HepG2 (cell line): ENCODE results near the gene LRR1. TPM values are rescaled to one million over a fixed set of nuclear protein-coding genes. Genes with fewer than 3 reads are reported as not detected.

Experiments used
- ATAC-seq: fragments of 200-7000 bp; cut with Tn5 transposase; 3 replicates; pipeline ENCODE4 v1.9.1; 2020; ENCODE audit warnings: mild to moderate bottlenecking, moderate library complexity
- BruUV-seq: library from RNA; stranded (reverse); fragments of 400-500 nt; replicated peaks from 2 replicates; lab custom pipeline; 2021; lab: Mats Ljungman, UMichigan
- CTCF ChIA-PET: fragments of 300-600 bp; formaldehyde crosslinking; extraction: SDS; loops from one replicate; lab custom pipeline; 2021; ENCODE audit warnings: low total read pairs, inconsistent platforms, low intra/inter-chr PET ratio; lab: Yijun Ruan, JAX
- POLR2A ChIA-PET: fragments of 350-600 bp; sonication (Branson Sonifier 250); formaldehyde crosslinking; loops from one replicate; lab custom pipeline; 2020; ENCODE audit warnings: antibody characterized with exemption, inconsistent platforms; lab: Yijun Ruan, JAX
- DNase-seq: peaks from one replicate; pipeline ENCODE4 v3.0.0-alpha.2; 2015; ENCODE audit warnings: low spot score
- FAIRE-seq: peaks from 3 replicates; lab custom pipeline; 2011; peaks lifted over from hg19 to GRCh38; lab: Jason Lieb, UNC
- H2AFZ ChIP-seq: one replicate; pipeline ENCODE4 v1.6.1; 2011; ENCODE audit warnings: low read length, inconsistent platforms
- H3K27ac ChIP-seq: fragments of 300-600 bp; 3 replicates; pipeline ENCODE4 v1.8.0; 2011; ENCODE audit warnings: mixed run types, mild to moderate bottlenecking, mixed read lengths, low read length, inconsistent platforms; ENCODE audit not compliant: insufficient read depth; ENCODE audit errors: extremely low read length
- H3K27me3 ChIP-seq, 2 experiments: fragments of 200-600 bp in 1 of 2; 2 replicates in 1 of 2; 3 replicates in 1 of 2; pipeline versions ENCODE4 v1.6.0 to v1.8.0; 2011; ENCODE audit warnings: low read length in 2 of 2, mild to moderate bottlenecking in 2 of 2, moderate library complexity in 2 of 2, inconsistent platforms in 1 of 2; ENCODE audit not compliant: insufficient read depth in 2 of 2, control insufficient read depth in 1 of 2
- H3K36me3 ChIP-seq, 2 experiments: fragments of 200-600 bp in 1 of 2; replicated peaks in 1 of 2; 2 replicates in 1 of 2; 3 replicates in 1 of 2; pipeline versions ENCODE4 v1.5.1 to v1.8.0; 2011; ENCODE audit warnings: low read length in 2 of 2, inconsistent platforms in 1 of 2; ENCODE audit not compliant: insufficient read depth in 2 of 2, control insufficient read depth in 1 of 2
- H3K4me1 ChIP-seq: 2 replicates; pipeline ENCODE4 v1.5.1; 2012; ENCODE audit warnings: low read length, inconsistent platforms; ENCODE audit not compliant: insufficient read depth
- H3K4me2 ChIP-seq: 2 replicates; pipeline ENCODE4 v1.6.0; 2011; ENCODE audit warnings: low read depth, low read length, inconsistent platforms
- H3K4me3 ChIP-seq, 3 experiments: fragments of 200-600 bp in 1 of 3; sonication (generic), shearing (Covaris generic) in 1 of 3; replicated peaks in 1 of 3; 2 replicates each; pipeline ENCODE4 v1.5.1; 2011 to 2016; ENCODE audit warnings: low read length in 3 of 3, inconsistent platforms in 2 of 3, low read depth in 2 of 3, mild to moderate bottlenecking in 2 of 3, control low read depth in 1 of 3, mixed read lengths in 1 of 3; ENCODE audit not compliant: insufficient read depth in 1 of 3
- H3K79me2 ChIP-seq: one replicate; pipeline ENCODE4 v1.6.1; 2011; ENCODE audit warnings: low read length, inconsistent platforms; ENCODE audit not compliant: insufficient read depth
- H3K9ac ChIP-seq: 2 replicates; pipeline ENCODE4 v1.6.0; 2011; ENCODE audit warnings: mild to moderate bottlenecking, low read depth, low read length, inconsistent platforms; ENCODE audit not compliant: insufficient read depth
- H3K9me3 ChIP-seq: 2 replicates; pipeline ENCODE4 v1.5.1; 2012; ENCODE audit warnings: mild to moderate bottlenecking, low read length
- H4K20me1 ChIP-seq: 2 replicates; pipeline ENCODE4 v1.6.0; 2011; ENCODE audit warnings: inconsistent platforms, mild to moderate bottlenecking, low read length, moderate library complexity; ENCODE audit not compliant: insufficient read depth
- CC2D1A ChIP-seq: sonication (generic); formaldehyde crosslinking; IDR thresholded peaks from 2 replicates; pipeline ENCODE4 v1.8.1; 2023; ENCODE audit warnings: mild to moderate bottlenecking, missing genetic modification reagents
- FOSL1 ChIP-seq: sonication (generic); formaldehyde crosslinking; IDR thresholded peaks from 2 replicates; pipeline ENCODE4 v1.9.0; 2021; ENCODE audit warnings: missing genetic modification reagents, borderline replicate concordance
- GFI1 ChIP-seq: sonication (generic); formaldehyde crosslinking; IDR thresholded peaks from 2 replicates; pipeline ENCODE4 v1.5.0; 2020; ENCODE audit warnings: missing genetic modification reagents, mild to moderate bottlenecking, borderline replicate concordance
- HNRNPLL ChIP-seq: fragments of 200-400 bp; formaldehyde crosslinking; IDR thresholded peaks from 2 replicates; pipeline ENCODE4 v1.6.1; 2017; ENCODE audit warnings: mild to moderate bottlenecking, low read depth, low read length; ENCODE audit not compliant: poor library complexity, severe bottlenecking
- IRX3 ChIP-seq: sonication (generic); formaldehyde crosslinking; IDR thresholded peaks from 2 replicates; pipeline ENCODE4 v1.8.1; 2023; ENCODE audit warnings: mild to moderate bottlenecking, low read depth, missing genetic modification reagents, borderline replicate concordance
- KLF11 ChIP-seq: IDR thresholded peaks from 2 replicates; pipeline ENCODE4 v1.6.1; 2016; ENCODE audit warnings: missing compliant biosample characterization
- REXO4 ChIP-seq: sonication (generic); formaldehyde crosslinking; IDR thresholded peaks from 2 replicates; pipeline ENCODE4 v1.8.0; 2022; ENCODE audit warnings: missing genetic modification reagents, mild to moderate bottlenecking, borderline replicate concordance
- RFX1 ChIP-seq: fragments of 450-650 bp; IDR thresholded peaks from 2 replicates; pipeline ENCODE4 v1.6.1; 2017
- SMARCC2 ChIP-seq: fragments of 450-650 bp; IDR thresholded peaks from 2 replicates; pipeline ENCODE4 v1.6.1; 2017; ENCODE audit warnings: antibody characterized with exemption, mild to moderate bottlenecking
- SOX13 ChIP-seq, 3 experiments: fragments of 450-650 bp in 1 of 3; sonication (generic) in 1 of 3; formaldehyde crosslinking in 1 of 3; IDR thresholded peaks in 2 of 3; conservative IDR thresholded peaks in 1 of 3; 2 replicates each; pipeline versions ENCODE4 v1.5.0 to v1.6.1; 2016 to 2020; ENCODE audit warnings: antibody characterized with exemption in 1 of 3, mild to moderate bottlenecking in 1 of 3, missing compliant biosample characterization in 1 of 3, missing genetic modification reagents in 1 of 3, moderate library complexity in 1 of 3
- THRA ChIP-seq: sonication (generic); formaldehyde crosslinking; IDR thresholded peaks from 2 replicates; pipeline ENCODE4 v1.4.0; 2020; ENCODE audit warnings: missing genetic modification reagents, borderline replicate concordance
- YY1 ChIP-seq: IDR thresholded peaks from 2 replicates; pipeline ENCODE4 v1.6.1; 2011; ENCODE audit warnings: low read length, low read depth, moderate library complexity, mild to moderate bottlenecking; ENCODE audit not compliant: insufficient read depth, insufficient replicate concordance
- ZBTB1 ChIP-seq: sonication (generic); formaldehyde crosslinking; IDR thresholded peaks from 2 replicates; pipeline ENCODE4 v1.4.0; 2020; ENCODE audit warnings: missing genetic modification reagents, borderline replicate concordance
- ZC3H4 ChIP-seq: sonication (generic); formaldehyde crosslinking; IDR thresholded peaks from 2 replicates; pipeline ENCODE4 v1.4.0; 2020; ENCODE audit warnings: missing genetic modification reagents, borderline replicate concordance
- ZNF331 ChIP-seq: sonication (generic); formaldehyde crosslinking; IDR thresholded peaks from 2 replicates; pipeline ENCODE4 v1.4.0; 2020; ENCODE audit warnings: missing genetic modification reagents
- ZNF782 ChIP-seq: sonication (generic); formaldehyde crosslinking; IDR thresholded peaks from 2 replicates; pipeline ENCODE4 v1.4.0; 2020; ENCODE audit warnings: missing genetic modification reagents, mild to moderate bottlenecking, borderline replicate concordance
- WGBS: methylation state at CpG from one replicate; pipeline ENCODE4 v1.1.6; 2017; ENCODE audit warnings: low lambda C conversion rate; 5-methylcytosine and 5-hydroxymethylcytosine counted together
- in situ Hi-C: cut with HindIII; loops from 2 replicates; pipeline ENCODE4 v1.10.0; 2017; ENCODE audit warnings: low pct_unique_long_range_greater_than_20kb; ENCODE audit not compliant: extremely low pct_ligation_motif_present
- intact Hi-C: fragments of 100-400 bp; cut with micrococcal nuclease; formaldehyde crosslinking; loops from one replicate; pipeline ENCODE4 v1.10.0; 2022; ENCODE audit not compliant: unreplicated experiment
- polyA plus RNA-seq, 8 experiments: library from polyadenylated mRNA; depleted of rRNA in 3 of 8; stranded (reverse) in 7 of 8; unstranded in 1 of 8; fragments of >200 nt; fragmentation: Illumina TruSeq in 4 of 8; extraction: Trizol in 4 of 8; gene quantifications; 2 replicates each; pipeline versions ENCODE4 v1.2.1 to v1.2.3, GENCODE V29; 2011 to 2016; ENCODE audit warnings: low read depth in 4 of 8, missing spikeins in 1 of 8, mixed read lengths in 1 of 8; ENCODE audit not compliant: insufficient read depth in 1 of 8
- total RNA-seq, 5 experiments: library from RNA; depleted of rRNA; stranded (reverse); fragments of >200 nt; fragmentation: Illumina TruSeq; extraction: Trizol; gene quantifications; 2 replicates each; pipeline ENCODE4 v1.2.3, GENCODE V29; 2016; ENCODE audit warnings: low read depth in 1 of 5

LRR1 gene
- total and polyA plus RNA-seq, 2 of the 13 experiments (the other 11 are each of a cell fraction or from before 2014, with no cell fraction given) = 7.0 to 36.2 TPM

- TF ChIP-seq YY1 = peak; percentile 12
- TF ChIP-seq HNRNPLL = peak; percentile 53
- TF ChIP-seq ZC3H4 = no peak
- peak; percentile 7; the same call in 1 of the 2 replicates for TF ChIP-seq ZNF331 (CRISPR knock-in tag)
- 0 out of 2 replicates have a peak, but pooled peaks have one; percentile 46 for TF ChIP-seq GFI1 (CRISPR knock-in tag)
- TF ChIP-seq RFX1 = no peak
- no peak for TF ChIP-seq SMARCC2
Observed at GRCh38 chr14:49586673-49587460, 11.9 kb upstream of the LRR1 start (continued).

GRCh38 chr14:49589387-49589786 lies 9.4 kb upstream of the LRR1 start:
- intact Hi-C loops (no loop called here), in situ Hi-C loops (no loop called here)
- Histone ChIP-seq H4K20me1 (peaks cover 16% of the 10 kb centered on the region; the same call in 1 of the 2 replicates), H3K79me2 (peaks cover 17% of the 10 kb centered on the region), H3K9ac (no peak overlapping the region), H3K27me3 (no peaks in the 10 kb centered on the region; a peak in 1 of 5 replicates), H3K4me1 (peaks cover 39% of the 10 kb centered on the region), H3K27ac (no peak overlapping the region), H3K4me3 (no peak overlapping the region), H3K4me2 (no peak overlapping the region), H3K36me3 (peaks cover under 1 to 3% of the 10 kb centered on the region in 2 experiments; a peak in 2 of 5 replicates), H2AFZ (no peak overlapping the region), H3K9me3 (no peaks in the 10 kb centered on the region)
- DNase-seq = no peak
- no peak for FAIRE-seq
- ChIA-PET POLR2A (interaction anchor here (0.7 kb wide), 1 partner anchor 9 kb away, joined by 3 read pairs; the partner anchor contains the start of gene LRR1), CTCF (no interaction called here)
- BruUV-seq = no TSS peak
- 82% methylated on average over 3 of the region's 3 CpGs for WGBS
- no peak for TF ChIP-seq THRA (CRISPR knock-in tag)
- TF ChIP-seq KLF11 (CRISPR knock-in tag) = no peak
- TF ChIP-seq ZBTB1 = no peak
- TF ChIP-seq IRX3 = no peak
- no peak for TF ChIP-seq SOX13 (IDR thresholded peaks at IDR 0.05)
- no peak for TF ChIP-seq SOX13 (CRISPR knock-in tag; conservative IDR thresholded peaks at IDR 0.05 in 1 of 2, IDR thresholded peaks at IDR 0.05 in 1 of 2)
- no peak for TF ChIP-seq ZNF782
- no peak for TF ChIP-seq FOSL1
- no peak for TF ChIP-seq REXO4 (CRISPR knock-in tag)
- TF ChIP-seq CC2D1A (CRISPR knock-in tag) = no peak
- no peak for ATAC-seq
